H1 (cell line): ENCODE measurements around the gene IL10.

Experiments
- BRCA1 ChIP-seq: IDR thresholded peaks from 2 replicates; pipeline ENCODE4 v1.6.1; 2012; ENCODE audit warnings: low read depth, low read length, improper control_type of control experiment
- CHD2 ChIP-seq: IDR thresholded peaks from 2 replicates; pipeline ENCODE4 v1.6.1; 2012; ENCODE audit warnings: low read length, improper control_type of control experiment
- CTCF ChIP-seq, 3 experiments: IDR thresholded peaks; 1 replicate in 2 of 3; 2 replicates in 1 of 3; pipeline versions ENCODE4 v1.5.1 to v1.6.1; 2011; ENCODE audit warnings: low read length in 3 of 3, mild to moderate bottlenecking in 3 of 3, inconsistent platforms in 2 of 3, low read depth in 1 of 3, moderate library complexity in 1 of 3; ENCODE audit not compliant: insufficient read depth in 1 of 3; ENCODE audit errors: control extremely low read depth in 1 of 3
- EP300 ChIP-seq, 2 experiments: IDR thresholded peaks; 1 replicate in 1 of 2; 2 replicates in 1 of 2; pipeline ENCODE4 v1.6.1; 2011 to 2012; ENCODE audit warnings: low read depth in 2 of 2, low read length in 2 of 2, mild to moderate bottlenecking in 2 of 2, borderline replicate concordance in 1 of 2, inconsistent platforms in 1 of 2, moderate library complexity in 1 of 2
- HDAC2 ChIP-seq, 2 experiments: fragments of 300-600 bp in 1 of 2; sonication (generic) in 1 of 2; IDR thresholded peaks; 2 replicates each; pipeline ENCODE4 v1.6.1; 2011 to 2012; ENCODE audit warnings: low read depth in 2 of 2, low read length in 2 of 2, mild to moderate bottlenecking in 2 of 2, moderate library complexity in 2 of 2, borderline replicate concordance in 1 of 2, inconsistent platforms in 1 of 2
- JUN ChIP-seq: IDR thresholded peaks from 2 replicates; pipeline ENCODE4 v1.6.1; 2011; ENCODE audit warnings: low read depth, mild to moderate bottlenecking, improper control_type of control experiment, low read length
- MAFK ChIP-seq: IDR thresholded peaks from 2 replicates; pipeline ENCODE4 v1.6.1; 2012; ENCODE audit warnings: low read depth, mild to moderate bottlenecking, improper control_type of control experiment, low read length
- NRF1 ChIP-seq: IDR thresholded peaks from 2 replicates; pipeline ENCODE4 v1.6.1; 2011; ENCODE audit warnings: mild to moderate bottlenecking, low read depth, low read length, improper control_type of control experiment
- RXRA ChIP-seq: IDR thresholded peaks from 2 replicates; pipeline ENCODE4 v1.6.1; 2011; ENCODE audit warnings: low read depth, mild to moderate bottlenecking, low read length, moderate library complexity; ENCODE audit not compliant: insufficient read depth
- SP1 ChIP-seq: IDR thresholded peaks from 2 replicates; pipeline ENCODE4 v1.6.1; 2011; ENCODE audit warnings: low read depth, low read length
- USF2 ChIP-seq: IDR thresholded peaks from 2 replicates; pipeline ENCODE4 v1.6.1; 2011; ENCODE audit warnings: low read length, improper control_type of control experiment
- ZNF274 ChIP-seq: IDR thresholded peaks from 2 replicates; pipeline ENCODE4 v1.7.0; 2012; ENCODE audit warnings: low read length, borderline replicate concordance; ENCODE audit errors: extremely low read depth

- TF ChIP-seq BRCA1 (no peak), CTCF (IDR thresholded peaks at IDR 0.05; ENCODE audit: control extremely low read depth in 1 of 3, insufficient read depth in 1 of 3, low read depth in 1 of 3, low read length in 3 of 3) (no peak), USF2 (no peak), EP300 (IDR thresholded peaks at IDR 0.05; ENCODE audit: borderline replicate concordance in 1 of 2, low read depth in 2 of 2, low read length in 2 of 2) (no peak), RXRA (no peak), HDAC2 (IDR thresholded peaks at IDR 0.05; ENCODE audit: borderline replicate concordance in 1 of 2, low read depth in 2 of 2, low read length in 2 of 2) (no peak), NRF1 (no peak), ZNF274 (no peak), MAFK (no peak), SP1 (no peak), CHD2 (no peak), JUN (no peak)
These were observed 23.8 kb upstream of the IL10 start for GRCh38 chr1:206796116-206796515.
